Adrenal gland (tissue), 5 donors: ENCODE data around the gene SAXO2.
"Not testable (repeated sequence)": the region's sequence is repeated elsewhere in the genome, so short reads cannot be mapped to it uniquely, and the experiment has no call there.

Source experiments
- CTCF ChIP-seq, 6 experiments: fragments of 450-650 bp in 4 of 6; fragments of 200-600 bp in 2 of 6; sonication (generic) in 1 of 6; IDR thresholded peaks; 1 replicate in 5 of 6; 2 replicates in 1 of 6; pipeline versions ENCODE4 v1.5.1 to v1.8.0; 2016 to 2021; ENCODE audit warnings: antibody characterized with exemption in 6 of 6, mild to moderate bottlenecking in 2 of 6, moderate library complexity in 1 of 6
- POLR2A ChIP-seq, 2 donors: fragments of 450-650 bp; IDR thresholded peaks; one replicate each; pipeline ENCODE4 v1.6.1; 2017; ENCODE audit warnings: antibody characterized with exemption in 2 of 2, mild to moderate bottlenecking in 2 of 2, moderate library complexity in 1 of 2
- donor health status: DM: no; HTN: no; CAD: no.

GRCh38 chr15:82284381-82284780 is 21.8 kb downstream of the SAXO2 start:
- TF ChIP-seq CTCF, POLR2A (IDR thresholded peaks at IDR 0.05): not testable (repeated sequence)
